Fibroblast of lung (primary cell): ENCODE results near the gene FIS1.

ENCODE experiments used
- EZH2 ChIP-seq: IDR thresholded peaks from 2 replicates; pipeline ENCODE4 v1.5.1; 2012; ENCODE audit warnings: low read length, control low read depth, mild to moderate bottlenecking; ENCODE audit errors: missing control alignments
- TF ChIP-seq, protein P1 (sequence below), 2 donors: IDR thresholded peaks in 1 of 2; conservative IDR thresholded peaks in 1 of 2; 1 replicate in 1 of 2; 2 replicates in 1 of 2; pipeline ENCODE4 v1.5.1; 2011 to 2012; ENCODE audit warnings: low read length in 2 of 2, control low read depth in 1 of 2, inconsistent platforms in 1 of 2, low read depth in 1 of 2, mild to moderate bottlenecking in 1 of 2

DNA sequence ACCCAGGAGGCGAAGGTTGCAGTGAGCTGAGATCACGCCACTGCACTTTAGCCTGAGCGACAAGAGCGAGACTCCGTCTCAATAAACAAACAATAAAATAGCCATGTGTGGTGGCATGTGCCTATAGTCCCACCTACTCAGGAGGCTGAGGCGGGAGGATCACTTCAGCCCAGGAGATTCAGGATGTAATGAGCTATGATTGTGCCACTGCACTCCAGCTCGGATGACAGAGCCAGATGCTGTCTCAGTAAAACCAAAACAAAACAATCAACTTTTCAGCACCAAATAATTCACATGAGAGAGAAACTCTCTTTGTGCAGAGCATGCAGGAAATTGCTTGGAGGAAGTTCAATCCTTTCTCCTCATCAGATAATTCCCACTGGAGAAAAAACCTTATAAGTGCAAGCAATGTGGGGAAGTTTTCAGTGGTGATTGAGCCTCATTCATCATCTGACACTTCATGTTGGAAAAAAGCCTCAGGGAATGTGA, 13.4 kb upstream of the FIS1 start:
- TF ChIP-seq, protein P1, sequence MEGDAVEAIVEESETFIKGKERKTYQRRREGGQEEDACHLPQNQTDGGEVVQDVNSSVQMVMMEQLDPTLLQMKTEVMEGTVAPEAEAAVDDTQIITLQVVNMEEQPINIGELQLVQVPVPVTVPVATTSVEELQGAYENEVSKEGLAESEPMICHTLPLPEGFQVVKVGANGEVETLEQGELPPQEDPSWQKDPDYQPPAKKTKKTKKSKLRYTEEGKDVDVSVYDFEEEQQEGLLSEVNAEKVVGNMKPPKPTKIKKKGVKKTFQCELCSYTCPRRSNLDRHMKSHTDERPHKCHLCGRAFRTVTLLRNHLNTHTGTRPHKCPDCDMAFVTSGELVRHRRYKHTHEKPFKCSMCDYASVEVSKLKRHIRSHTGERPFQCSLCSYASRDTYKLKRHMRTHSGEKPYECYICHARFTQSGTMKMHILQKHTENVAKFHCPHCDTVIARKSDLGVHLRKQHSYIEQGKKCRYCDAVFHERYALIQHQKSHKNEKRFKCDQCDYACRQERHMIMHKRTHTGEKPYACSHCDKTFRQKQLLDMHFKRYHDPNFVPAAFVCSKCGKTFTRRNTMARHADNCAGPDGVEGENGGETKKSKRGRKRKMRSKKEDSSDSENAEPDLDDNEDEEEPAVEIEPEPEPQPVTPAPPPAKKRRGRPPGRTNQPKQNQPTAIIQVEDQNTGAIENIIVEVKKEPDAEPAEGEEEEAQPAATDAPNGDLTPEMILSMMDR (conservative IDR thresholded peaks at IDR 0.05 in 1 of 2, IDR thresholded peaks at IDR 0.05 in 1 of 2; ENCODE audit: low read depth in 1 of 2, low read length in 2 of 2): no peak
- no peak for TF ChIP-seq EZH2
